Epidermal melanocyte (primary cell): ENCODE data around the gene DYNC1H1.

Experiments
- DNase-seq: peaks from one replicate; pipeline ENCODE4 v3.0.0; 2011; ENCODE audit warnings: low spot score; ENCODE audit not compliant: insufficient read length

DYNC1H1 gene

GRCh38 chr14:101944451-101944850 lies 19.9 kb upstream of the DYNC1H1 start:
- DNase-seq = no peak

DNA sequence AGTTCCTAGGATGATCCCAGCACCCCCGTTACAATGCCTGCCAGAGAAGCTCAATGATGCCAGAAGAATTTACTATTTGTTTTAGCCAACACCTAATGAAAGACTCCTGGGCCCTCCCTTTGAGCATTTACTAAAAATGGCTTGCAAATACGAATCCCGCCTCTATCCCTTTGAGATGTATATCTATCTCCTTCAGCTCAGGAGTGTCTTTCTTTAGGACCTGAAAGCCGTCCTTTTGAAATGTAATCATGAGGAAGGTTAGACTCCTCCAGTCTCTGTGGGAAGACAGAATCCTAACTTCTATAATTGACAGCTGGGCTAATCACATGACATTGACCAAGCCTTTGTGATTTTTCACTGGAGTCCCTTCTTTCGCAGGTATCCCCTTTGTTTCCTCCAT lies 19.2 kb upstream of the DYNC1H1 start:
- no peak for DNase-seq

GRCh38 chr14:101947577-101947903 lies 16.8 kb upstream of the DYNC1H1 start:
- no peak for DNase-seq

GRCh38 chr14:101947904-101948665 lies 16.3 kb upstream of the DYNC1H1 start:
- peak; percentile 98 for DNase-seq

GRCh38 chr14:101948666-101949216 lies 15.6 kb upstream of the DYNC1H1 start:
- no peak for DNase-seq

DNA sequence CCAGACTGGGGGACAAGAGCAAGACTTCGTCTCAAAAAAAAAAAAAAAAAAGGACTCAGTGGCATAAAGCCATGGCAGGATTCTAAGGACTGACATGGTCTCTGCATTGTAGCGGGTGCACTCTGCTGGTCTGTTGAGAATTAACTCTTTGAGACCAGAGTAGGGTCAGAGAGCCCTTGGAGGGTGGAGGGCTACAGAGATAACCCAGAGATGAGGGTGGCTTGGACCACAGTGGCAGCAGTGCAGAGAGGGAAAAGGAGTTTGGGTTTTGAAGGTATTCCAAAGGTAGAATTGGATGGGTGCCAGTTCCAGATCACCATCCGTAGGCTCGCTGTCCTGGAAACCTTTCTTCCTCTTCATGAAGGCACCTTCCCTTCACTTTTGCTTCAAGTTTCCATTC lies 14.3 kb upstream of the DYNC1H1 start:
- no peak for DNase-seq

DNA sequence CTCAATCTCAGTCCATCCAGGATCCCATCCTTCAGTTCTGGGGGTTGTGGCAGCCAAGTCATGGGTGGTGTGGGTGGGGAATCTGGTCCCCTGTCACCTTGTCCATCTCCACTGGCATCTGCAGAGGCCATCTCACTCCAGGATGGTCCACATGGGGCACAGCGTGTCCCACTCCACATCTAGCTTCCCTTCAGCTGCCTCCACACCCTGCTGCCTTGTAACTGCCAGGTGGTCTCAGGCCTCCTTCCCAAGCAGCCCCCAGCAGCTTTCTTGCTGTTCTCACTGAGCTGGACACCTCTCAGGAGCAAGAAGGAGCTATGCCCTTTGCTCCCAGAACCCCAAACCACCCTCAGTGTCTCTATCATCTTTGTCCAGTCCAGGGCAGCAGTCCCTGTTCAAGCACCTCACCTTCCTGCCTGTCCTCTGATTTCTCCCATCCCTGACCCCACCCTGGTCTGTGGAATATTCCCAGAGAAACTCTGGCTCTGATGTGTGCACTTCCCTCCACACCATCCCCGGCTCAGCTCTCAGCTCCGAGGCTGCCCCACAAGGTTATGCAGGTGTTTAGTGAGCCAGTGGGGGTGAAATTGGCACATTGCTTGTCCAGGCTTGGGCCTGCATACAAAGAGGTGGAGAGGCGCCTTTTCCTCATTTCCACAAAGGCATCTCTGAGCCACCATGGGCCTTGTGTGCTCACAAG lies 13.7 kb upstream of the DYNC1H1 start:
- no peak for DNase-seq

DNA sequence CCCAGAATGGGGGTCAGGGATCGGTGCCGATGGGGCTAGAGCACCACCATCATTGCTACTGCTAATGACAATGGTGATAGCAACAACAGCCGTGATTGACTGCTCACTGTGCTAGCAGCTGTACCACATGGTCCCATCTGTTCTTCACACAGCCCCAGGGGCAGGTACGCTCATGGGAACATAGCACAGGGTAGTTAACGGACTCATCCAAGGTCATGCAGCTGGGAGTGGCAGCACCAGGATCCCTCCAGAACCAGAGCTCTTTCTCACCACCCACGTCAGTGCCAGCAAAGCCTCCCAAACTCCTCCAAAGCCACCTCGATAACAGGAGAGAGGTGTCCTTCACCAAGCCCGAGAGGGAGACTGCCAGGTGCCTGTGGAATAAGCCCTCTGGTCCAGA lies 11.2 kb upstream of the DYNC1H1 start:
- no peak for DNase-seq

DNA sequence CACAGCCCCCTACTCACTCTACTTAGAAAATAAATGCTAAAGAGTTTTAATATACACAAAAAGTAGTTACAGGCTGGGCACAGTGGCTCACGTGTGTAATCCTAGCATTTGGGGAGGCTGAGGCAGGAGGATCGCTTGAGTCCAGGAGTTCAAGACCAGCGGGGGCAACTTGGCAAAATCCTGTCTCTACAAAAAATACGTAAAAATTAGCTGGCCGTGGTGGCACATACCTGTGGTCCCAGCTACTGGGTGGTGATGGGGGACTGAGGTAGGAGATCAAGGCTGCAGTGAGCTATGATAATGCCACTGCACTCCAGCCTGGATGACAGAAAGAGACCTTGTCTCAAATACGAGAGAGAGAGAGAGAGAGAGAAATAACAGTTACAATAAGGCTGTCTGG lies 9.9 kb upstream of the DYNC1H1 start:
- DNase-seq = no peak

DNA sequence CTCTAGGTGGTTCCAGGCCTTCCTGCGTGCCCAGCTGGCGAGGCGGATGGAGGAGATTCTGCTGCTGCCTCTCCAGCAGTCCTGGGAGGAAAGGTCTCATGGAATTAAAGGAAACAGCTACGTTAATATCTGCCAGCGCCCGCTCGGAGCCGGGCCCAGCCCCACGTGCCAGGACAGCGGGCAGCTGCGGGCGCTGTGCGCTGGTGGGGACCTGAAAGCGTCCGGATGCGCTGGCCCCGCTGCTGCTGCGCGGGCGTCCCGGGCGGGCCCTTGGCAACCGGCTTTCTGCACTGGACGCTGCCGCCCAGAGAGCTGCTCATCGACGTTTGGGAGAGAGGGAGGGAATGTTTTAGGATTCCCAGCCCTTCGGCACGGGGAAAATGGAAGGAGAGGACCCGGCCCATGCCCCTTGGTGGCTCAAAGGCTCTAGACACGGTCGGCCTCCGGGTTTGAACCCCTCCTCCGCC lies 8.6 kb upstream of the DYNC1H1 start:
- no peak for DNase-seq

DNA sequence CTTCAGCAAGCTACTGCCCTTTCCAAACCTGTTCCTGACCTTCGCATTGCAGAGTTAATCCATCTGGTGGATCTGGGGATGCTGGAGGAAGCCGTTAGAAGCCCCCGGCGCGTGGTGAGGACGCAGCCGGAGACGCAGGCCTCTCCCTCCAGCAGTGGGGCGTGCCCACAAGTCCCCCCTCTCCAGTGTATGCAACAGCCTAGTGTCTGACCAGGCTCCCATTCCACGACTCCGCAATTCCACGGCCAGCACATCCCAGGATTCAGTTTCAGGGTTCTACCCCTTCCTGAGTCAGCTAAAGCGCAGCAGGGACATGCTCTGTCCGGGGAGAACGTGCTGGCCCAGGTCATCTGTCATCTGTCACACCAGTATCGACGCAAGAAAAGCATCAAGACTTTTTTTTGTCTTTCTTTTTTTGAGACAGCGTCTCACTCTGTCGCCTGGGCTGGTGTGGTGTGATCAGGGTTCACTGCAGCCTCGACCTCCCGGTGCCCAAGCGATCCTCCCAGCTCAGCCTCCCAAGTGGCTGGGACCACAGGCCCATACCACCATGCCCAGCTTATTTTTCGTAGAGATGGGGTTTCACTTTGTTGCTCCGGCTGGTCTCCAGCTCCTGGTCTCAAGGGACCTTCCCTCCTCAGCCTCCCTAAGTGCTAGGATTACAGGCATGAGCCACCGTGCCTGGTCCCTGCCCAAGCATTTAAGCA lies 8.0 kb upstream of the DYNC1H1 start:
- no peak for DNase-seq

DNA sequence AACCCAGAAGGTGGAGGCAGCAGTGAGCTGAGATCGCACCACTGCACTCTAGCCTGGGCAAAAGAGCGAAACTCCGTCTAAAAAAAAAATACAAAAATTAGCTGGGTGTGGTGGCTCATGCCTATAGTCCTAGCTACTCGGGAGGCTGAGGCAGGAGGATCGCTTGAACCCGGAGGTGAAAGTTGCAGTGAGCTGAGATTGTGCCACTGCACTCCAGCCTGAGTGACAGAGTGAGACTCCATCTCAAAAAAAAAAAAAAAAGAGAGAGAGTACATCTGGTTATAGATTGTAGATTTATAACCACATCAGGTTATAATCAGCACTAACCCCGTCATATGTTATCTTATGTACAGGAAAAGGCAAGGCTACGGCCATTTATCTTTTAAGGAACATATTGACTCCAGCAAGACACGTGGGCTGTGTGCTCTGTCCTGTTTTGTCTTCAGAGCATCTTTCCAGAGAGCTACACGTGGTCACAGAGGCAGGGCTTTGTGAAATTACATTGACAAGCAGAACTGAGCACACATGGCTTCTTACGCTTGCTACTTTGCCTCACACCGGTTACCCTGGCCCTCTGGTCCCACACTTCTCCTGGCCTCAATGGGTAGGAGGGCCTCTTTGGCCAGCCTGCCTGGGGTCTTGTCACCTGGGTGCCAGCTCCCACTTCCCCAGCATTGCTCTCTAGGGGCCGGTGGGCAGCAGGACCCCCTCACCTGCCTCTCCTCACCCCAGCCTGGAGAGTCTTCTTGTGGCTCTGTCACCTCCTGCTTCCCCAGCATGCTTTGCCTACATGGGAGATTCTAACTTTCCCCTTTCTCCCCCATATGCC lies 6.8 kb upstream of the DYNC1H1 start:
- DNase-seq = no peak

- DNase-seq = no peak
Observed at GRCh38 chr14:101958418-101959180, 5.8 kb upstream of the DYNC1H1 start.

- DNase-seq = no peak
Observed at GRCh38 chr14:101959277-101959676, 5.1 kb upstream of the DYNC1H1 start.

GRCh38 chr14:101960225-101960624 lies 4.1 kb upstream of the DYNC1H1 start:
- no peak for DNase-seq

DNA sequence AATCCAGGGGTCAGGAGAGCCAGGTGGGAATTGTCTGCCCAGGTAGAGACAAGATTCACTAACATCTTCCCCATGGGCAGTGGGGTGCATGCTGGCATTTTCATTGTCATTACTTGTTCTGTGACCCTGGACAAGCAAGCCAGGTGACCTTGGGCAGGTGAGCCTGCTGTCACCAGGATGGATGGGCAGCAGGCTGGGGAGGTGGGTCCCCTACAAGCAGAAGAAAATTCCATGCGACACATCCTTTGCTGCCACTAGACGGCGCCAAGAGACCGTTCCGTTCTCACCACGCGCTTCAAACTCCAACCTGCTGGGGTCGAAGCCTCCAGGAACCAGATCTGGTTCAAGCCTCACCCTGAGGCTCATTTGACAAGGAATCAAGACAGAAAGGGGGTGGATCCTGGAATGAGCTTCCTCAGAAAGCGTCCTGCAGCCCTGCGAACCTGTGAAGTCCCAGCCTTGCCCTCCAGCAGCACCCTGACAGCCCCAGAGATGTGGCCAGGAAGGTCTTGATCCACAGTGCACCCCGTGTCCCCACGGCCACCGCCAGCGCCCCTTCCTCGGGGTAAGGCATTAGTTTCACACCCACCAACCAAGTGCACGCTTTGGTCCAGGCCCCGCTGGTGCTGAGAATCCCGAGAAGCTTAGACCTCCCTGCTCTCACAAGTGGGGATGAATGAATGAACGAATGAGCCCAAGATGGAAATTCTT lies 3.2 kb upstream of the DYNC1H1 start:
- peak; percentile 80 for DNase-seq

GRCh38 chr14:101961746-101962502 lies 2.4 kb upstream of the DYNC1H1 start:
- no peak for DNase-seq

GRCh38 chr14:101962503-101962874 lies 1.9 kb upstream of the DYNC1H1 start:
- DNase-seq = no peak

DNA sequence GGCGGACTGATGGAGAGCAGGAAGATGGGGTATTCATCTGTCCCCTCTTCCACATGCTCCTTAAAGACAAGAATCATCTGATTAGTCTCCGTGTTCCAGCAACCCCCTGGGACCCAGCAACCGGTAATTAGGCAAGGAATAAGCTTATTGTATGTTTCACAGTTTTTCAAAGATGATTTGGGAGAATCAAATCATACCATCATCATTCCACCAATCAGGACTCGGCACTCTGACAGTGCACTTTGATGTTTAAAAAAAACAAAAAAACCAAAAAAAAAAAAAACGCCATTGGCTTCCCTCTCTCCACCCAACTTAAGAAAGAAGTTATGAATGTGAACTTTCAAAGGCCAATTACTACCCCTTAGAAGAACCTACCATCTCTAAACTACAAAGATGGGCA lies 1.3 kb upstream of the DYNC1H1 start:
- no peak for DNase-seq
